ENCODE measurements around the gene DNAH9.

GRCh38 chr17:11583306-11583992 is 14.8 kb upstream of the DNAH9 start:
- TF ChIP-seq CTCF (IDR thresholded peaks at IDR 0.05; ENCODE audit: poor library complexity, severe bottlenecking) = no peak
- no peak for TF ChIP-seq TAF1 (IDR thresholded peaks at IDR 0.05; ENCODE audit: low read depth)
- TF ChIP-seq MXI1 (conservative IDR thresholded peaks at IDR 0.05; ENCODE audit: poor library complexity, severe bottlenecking) = no peak
- no peak for TF ChIP-seq POLR2AphosphoS5 (IDR thresholded peaks at IDR 0.05)
- TF ChIP-seq REST (IDR thresholded peaks at IDR 0.05; ENCODE audit: borderline replicate concordance) = no peak
- no peak for TF ChIP-seq EZH2 (IDR thresholded peaks at IDR 0.05; ENCODE audit: borderline replicate concordance, insufficient read depth, low read length, poor library complexity, severe bottlenecking)

Measured in neural cell (in vitro differentiated cells).